Endothelial cell of umbilical vein (primary cell): ENCODE data around the gene PI4KA.

Source experiments
- FOS ChIP-seq: IDR thresholded peaks from 2 replicates; pipeline ENCODE4 v1.6.1; 2011; ENCODE audit warnings: mild to moderate bottlenecking, low read length, moderate library complexity, borderline replicate concordance; ENCODE audit not compliant: insufficient read depth
- GATA2 ChIP-seq: IDR thresholded peaks from 2 replicates; pipeline ENCODE4 v1.7.0; 2011; ENCODE audit warnings: low read depth, mild to moderate bottlenecking, moderate library complexity, mixed read lengths, low read length; ENCODE audit not compliant: insufficient read length, insufficient read depth
- JUN ChIP-seq: IDR thresholded peaks from 2 replicates; pipeline ENCODE4 v1.6.1; 2011; ENCODE audit warnings: borderline replicate concordance, low read depth; ENCODE audit not compliant: insufficient read length, insufficient read depth
- MYC ChIP-seq: IDR thresholded peaks from one replicate; pipeline ENCODE4 v1.6.1; 2011; ENCODE audit warnings: mild to moderate bottlenecking, low read depth, low read length
- POLR2A ChIP-seq: IDR thresholded peaks from 2 replicates; pipeline ENCODE4 v1.6.1; 2012; ENCODE audit warnings: low read depth, mild to moderate bottlenecking, control low read depth, low read length
- POLR2AphosphoS5 ChIP-seq: IDR thresholded peaks from 2 replicates; pipeline ENCODE4 v1.6.1; 2012; ENCODE audit warnings: low read depth, mild to moderate bottlenecking, control low read depth, low read length, moderate library complexity; ENCODE audit not compliant: insufficient read depth
- TF ChIP-seq, protein P1 (sequence below), 2 donors: IDR thresholded peaks; 1 replicate in 1 of 2; 2 replicates in 1 of 2; pipeline ENCODE4 v1.5.1; 2011; ENCODE audit warnings: low read length in 2 of 2, mild to moderate bottlenecking in 2 of 2, moderate library complexity in 2 of 2, control low read depth in 1 of 2, inconsistent platforms in 1 of 2, low read depth in 1 of 2; ENCODE audit not compliant: insufficient read depth in 1 of 2; ENCODE audit errors: extremely low read depth in 1 of 2

DNA sequence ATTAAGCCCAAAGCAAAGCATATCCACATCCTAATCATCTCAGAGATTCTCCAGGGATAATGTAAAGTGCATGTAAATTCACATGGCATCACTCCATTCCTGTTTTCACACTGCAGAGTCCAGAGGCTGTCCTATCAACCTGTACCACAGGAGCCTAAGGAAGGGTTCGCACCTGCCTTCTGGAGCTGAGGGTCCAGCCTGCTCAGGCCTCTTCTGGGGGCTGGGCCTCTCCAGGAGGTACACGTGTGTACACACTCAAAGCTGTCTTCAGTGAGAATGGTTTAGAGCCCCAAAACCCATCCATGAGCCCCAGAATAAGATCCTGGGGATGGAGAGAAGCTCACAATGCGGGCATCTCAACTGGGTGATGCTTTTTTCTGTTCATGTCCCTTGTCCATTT is 23.9 kb downstream of the PI4KA start:
- TF ChIP-seq POLR2A (no peak), FOS (no peak), POLR2AphosphoS5 (no peak), MYC (no peak), JUN (no peak), GATA2 (no peak)
- TF ChIP-seq, protein P1, sequence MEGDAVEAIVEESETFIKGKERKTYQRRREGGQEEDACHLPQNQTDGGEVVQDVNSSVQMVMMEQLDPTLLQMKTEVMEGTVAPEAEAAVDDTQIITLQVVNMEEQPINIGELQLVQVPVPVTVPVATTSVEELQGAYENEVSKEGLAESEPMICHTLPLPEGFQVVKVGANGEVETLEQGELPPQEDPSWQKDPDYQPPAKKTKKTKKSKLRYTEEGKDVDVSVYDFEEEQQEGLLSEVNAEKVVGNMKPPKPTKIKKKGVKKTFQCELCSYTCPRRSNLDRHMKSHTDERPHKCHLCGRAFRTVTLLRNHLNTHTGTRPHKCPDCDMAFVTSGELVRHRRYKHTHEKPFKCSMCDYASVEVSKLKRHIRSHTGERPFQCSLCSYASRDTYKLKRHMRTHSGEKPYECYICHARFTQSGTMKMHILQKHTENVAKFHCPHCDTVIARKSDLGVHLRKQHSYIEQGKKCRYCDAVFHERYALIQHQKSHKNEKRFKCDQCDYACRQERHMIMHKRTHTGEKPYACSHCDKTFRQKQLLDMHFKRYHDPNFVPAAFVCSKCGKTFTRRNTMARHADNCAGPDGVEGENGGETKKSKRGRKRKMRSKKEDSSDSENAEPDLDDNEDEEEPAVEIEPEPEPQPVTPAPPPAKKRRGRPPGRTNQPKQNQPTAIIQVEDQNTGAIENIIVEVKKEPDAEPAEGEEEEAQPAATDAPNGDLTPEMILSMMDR (IDR thresholded peaks at IDR 0.05; ENCODE audit: extremely low read depth in 1 of 2, insufficient read depth in 1 of 2, low read depth in 1 of 2, low read length in 2 of 2) = no peak
